Measurements from ENCODE around the gene MAZ.
A peak's percentile ranks its signal among the peaks of the same experiment; 100 is the strongest.

Gene MAZ

GRCh38 chr16:29805232-29806098 lies 864 bp upstream of the MAZ start:
- CTCF ChIA-PET = interaction anchor here (0.6 to 0.9 kb wide), 3 partner anchors 10 to 114 kb away, joined by 3 to 6 read pairs (median 3); partner anchors contain the start of gene PAGR1
- POLR2A ChIA-PET (ENCODE audit: low non-redundant PET) = interaction anchor here (2.8 kb wide), 1 partner anchor 11 kb away, joined by 10 read pairs; the partner anchor contains the start of gene PAGR1
- peak; percentile 87 for DNase-seq (ENCODE audit: low spot score)
- peak overlapping the region; percentile 99 for H3K27ac ChIP-seq
- TF ChIP-seq CTCF (conservative IDR thresholded peaks at IDR 0.05; ENCODE audit: low read depth) = no peak

DNA sequence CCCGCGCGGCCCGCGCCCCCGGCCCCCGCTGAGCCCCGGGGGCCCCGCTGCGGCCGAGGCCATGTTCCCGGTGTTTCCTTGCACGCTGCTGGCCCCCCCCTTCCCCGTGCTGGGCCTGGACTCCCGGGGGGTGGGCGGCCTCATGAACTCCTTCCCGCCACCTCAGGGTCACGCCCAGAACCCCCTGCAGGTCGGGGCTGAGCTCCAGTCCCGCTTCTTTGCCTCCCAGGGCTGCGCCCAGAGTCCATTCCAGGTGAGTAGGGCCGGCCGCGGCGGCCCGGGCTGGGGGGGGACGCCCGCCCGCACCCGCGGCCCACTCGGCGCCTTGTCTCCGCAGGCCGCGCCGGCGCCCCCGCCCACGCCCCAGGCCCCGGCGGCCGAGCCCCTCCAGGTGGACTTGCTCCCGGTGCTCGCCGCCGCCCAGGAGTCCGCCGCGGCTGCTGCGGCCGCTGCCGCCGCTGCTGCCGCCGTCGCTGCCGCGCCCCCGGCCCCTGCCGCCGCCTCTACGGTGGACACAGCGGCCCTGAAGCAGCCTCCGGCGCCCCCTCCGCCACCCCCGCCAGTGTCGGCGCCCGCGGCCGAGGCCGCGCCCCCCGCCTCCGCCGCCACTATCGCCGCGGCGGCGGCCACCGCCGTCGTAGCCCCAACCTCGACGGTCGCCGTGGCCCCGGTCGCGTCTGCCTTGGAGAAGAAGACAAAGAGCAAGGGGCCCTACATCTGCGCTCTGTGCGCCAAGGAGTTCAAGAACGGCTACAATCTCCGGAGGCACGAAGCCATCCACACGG lies 504 bp downstream of the MAZ start:
- CTCF ChIA-PET = interaction anchor here (0.6 to 1.9 kb wide), 8 partner anchors 9 to 834 kb away, joined by 3 to 8 read pairs (median 3); partner anchors contain the start of gene PAGR1
- no peak for TF ChIP-seq CTCF (conservative IDR thresholded peaks at IDR 0.05; ENCODE audit: low read depth)
- peak overlapping the region; percentile 99 for H3K27ac ChIP-seq
- POLR2A ChIA-PET (ENCODE audit: low non-redundant PET) = interaction anchor here (0.6 to 2.8 kb wide), 3 partner anchors 9 to 190 kb away, joined by 3 to 10 read pairs (median 4); partner anchors contain the start of genes KIF22 and PAGR1
- DNase-seq (ENCODE audit: low spot score) = peak; percentile 48

DNA sequence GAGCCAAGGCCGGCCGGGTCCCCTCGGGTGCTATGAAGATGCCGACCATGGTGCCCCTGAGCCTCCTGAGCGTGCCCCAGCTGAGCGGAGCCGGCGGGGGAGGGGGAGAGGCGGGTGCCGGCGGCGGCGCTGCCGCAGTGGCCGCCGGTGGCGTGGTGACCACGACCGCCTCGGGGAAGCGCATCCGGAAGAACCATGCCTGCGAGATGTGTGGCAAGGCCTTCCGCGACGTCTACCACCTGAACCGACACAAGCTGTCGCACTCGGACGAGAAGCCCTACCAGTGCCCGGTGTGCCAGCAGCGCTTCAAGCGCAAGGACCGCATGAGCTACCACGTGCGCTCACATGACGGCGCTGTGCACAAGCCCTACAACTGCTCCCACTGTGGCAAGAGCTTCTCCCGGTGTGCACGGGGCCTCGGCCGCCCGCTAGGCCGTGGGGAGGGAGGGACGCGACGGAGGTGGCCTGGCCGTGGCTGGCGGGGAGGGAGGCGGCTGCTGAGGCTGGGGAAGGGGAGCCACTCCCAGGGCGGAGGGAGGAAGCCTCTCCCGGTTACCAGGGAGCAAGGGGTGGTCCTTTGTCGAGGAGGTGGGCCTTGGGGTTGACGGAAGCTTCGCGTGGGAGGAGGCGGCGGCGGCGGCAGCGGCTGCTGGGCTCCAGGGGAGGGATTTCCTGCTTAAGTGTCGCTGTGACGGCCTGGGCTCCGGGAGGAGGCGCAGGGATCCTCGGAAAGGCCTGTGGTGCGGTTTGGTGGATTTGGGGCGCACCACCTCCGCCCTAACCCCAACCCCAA lies 1.3 kb downstream of the MAZ start:
- peak; percentile 73 for DNase-seq (ENCODE audit: low spot score)
- ChIA-PET CTCF (interaction anchor here (0.6 to 1.9 kb wide), 11 partner anchors 8 to 835 kb away, joined by 3 to 8 read pairs (median 3); partner anchors contain the start of genes KIF22, MVP and PAGR1), POLR2A (ENCODE audit: low non-redundant PET) (interaction anchor here (0.5 to 2.8 kb wide), 7 partner anchors 8 to 282 kb away, joined by 3 to 10 read pairs (median 4); partner anchors contain the start of genes KIF22 and PAGR1)
- TF ChIP-seq CTCF (conservative IDR thresholded peaks at IDR 0.05; ENCODE audit: low read depth) = peak; percentile 52
- peak overlapping the region; percentile 99 for H3K27ac ChIP-seq

DNA sequence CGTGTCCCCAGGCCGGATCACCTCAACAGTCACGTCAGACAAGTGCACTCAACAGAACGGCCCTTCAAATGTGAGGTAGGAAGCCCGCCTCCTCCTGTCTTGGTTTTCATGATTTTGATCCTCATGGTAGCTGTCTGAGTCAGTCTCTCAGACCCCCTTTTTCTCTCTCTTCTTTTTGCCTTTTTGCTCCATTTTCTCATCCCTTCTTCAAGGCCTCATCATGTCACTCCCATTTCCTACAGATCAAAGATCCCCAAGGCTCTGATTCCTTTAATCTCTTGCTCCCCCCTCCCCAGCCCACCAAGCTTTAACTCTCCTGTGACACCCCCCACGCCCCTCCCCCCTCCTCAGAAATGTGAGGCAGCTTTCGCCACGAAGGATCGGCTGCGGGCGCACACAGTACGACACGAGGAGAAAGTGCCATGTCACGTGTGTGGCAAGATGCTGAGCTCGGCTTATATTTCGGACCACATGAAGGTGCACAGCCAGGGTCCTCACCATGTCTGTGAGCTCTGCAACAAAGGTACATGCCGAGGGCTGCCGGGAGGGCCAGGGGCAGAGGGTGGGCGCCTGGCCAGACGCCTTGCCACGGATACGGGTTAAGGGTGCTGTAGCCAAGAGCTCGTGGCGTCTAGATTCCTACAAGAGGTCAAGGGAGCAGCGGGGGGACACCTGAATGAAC lies 2.0 kb downstream of the MAZ start:
- ChIA-PET CTCF (interaction anchor here (0.7 to 1.9 kb wide), 5 partner anchors 8 to 40 kb away, joined by 3 to 8 read pairs (median 4); partner anchors contain the start of genes KIF22 and MVP), POLR2A (ENCODE audit: low non-redundant PET) (interaction anchor here (0.5 to 2.8 kb wide), 4 partner anchors 8 to 282 kb away, joined by 3 to 10 read pairs (median 4); partner anchors contain the start of gene PAGR1)
- DNase-seq (ENCODE audit: low spot score) = no peak
- peak overlapping the region; percentile 99 for H3K27ac ChIP-seq
- no peak for TF ChIP-seq CTCF (conservative IDR thresholded peaks at IDR 0.05; ENCODE audit: low read depth)

GRCh38 chr16:29809031-29809747 lies 2.9 kb downstream of the MAZ start:
- TF ChIP-seq CTCF (conservative IDR thresholded peaks at IDR 0.05; ENCODE audit: low read depth) = no peak
- DNase-seq (ENCODE audit: low spot score) = no peak
- peak overlapping the region; percentile 99 for H3K27ac ChIP-seq
- POLR2A ChIA-PET (ENCODE audit: low non-redundant PET) = interaction anchor here (0.7 kb wide), 1 partner anchor 257 kb away, joined by 12 read pairs; no protein-coding TSS in a partner anchor
- CTCF ChIA-PET = interaction anchor here (1.5 to 1.9 kb wide), 2 partner anchors 11 to 39 kb away, joined by 3 to 8 read pairs; partner anchors contain the start of gene MVP

Measured in RWPE1 (cell line).